SK-MEL-5 (cell line): Measurements from ENCODE around the gene TOM1L1. TPM values are rescaled to one million over a fixed set of nuclear protein-coding genes. Genes with fewer than 3 reads are reported as not detected.

Source experiments
- DNase-seq: peaks from one replicate; pipeline ENCODE4 v3.0.0-alpha.2; 2016; ENCODE audit warnings: low read depth, low spot score
- in situ Hi-C: cut with HindIII; loops from 2 replicates; pipeline ENCODE4 v1.10.0; 2016; ENCODE audit warnings: low sequenced_read_pairs, high pct_unique_total_duplicates, low pct_unique_long_range_greater_than_20kb
- total RNA-seq: library from RNA; depleted of rRNA; stranded (reverse); fragments of >200 nt; shearing (Covaris generic); gene quantifications from 2 replicates; pipeline ENCODE4 v1.2.3, GENCODE V29; 2014

TOM1L1 gene
- total RNA-seq, 1 experiment from 2014 or later, result 51.8 TPM

- in situ Hi-C loops, result no loop called here
- no peak for DNase-seq
Measured at GRCh38 chr17:54932711-54933110, 32.1 kb downstream of the TOM1L1 start.

- no peak for DNase-seq
- in situ Hi-C loops, result no loop called here
Measured at GRCh38 chr17:54933921-54934320, 33.3 kb downstream of the TOM1L1 start.

GRCh38 chr17:54935471-54935870, 34.8 kb downstream of the TOM1L1 start:
- in situ Hi-C loops, result no loop called here
- DNase-seq, result no peak

- DNase-seq, result no peak
- in situ Hi-C loops, result no loop called here
Measured at GRCh38 chr17:54937018-54937417, 36.4 kb downstream of the TOM1L1 start.

DNA sequence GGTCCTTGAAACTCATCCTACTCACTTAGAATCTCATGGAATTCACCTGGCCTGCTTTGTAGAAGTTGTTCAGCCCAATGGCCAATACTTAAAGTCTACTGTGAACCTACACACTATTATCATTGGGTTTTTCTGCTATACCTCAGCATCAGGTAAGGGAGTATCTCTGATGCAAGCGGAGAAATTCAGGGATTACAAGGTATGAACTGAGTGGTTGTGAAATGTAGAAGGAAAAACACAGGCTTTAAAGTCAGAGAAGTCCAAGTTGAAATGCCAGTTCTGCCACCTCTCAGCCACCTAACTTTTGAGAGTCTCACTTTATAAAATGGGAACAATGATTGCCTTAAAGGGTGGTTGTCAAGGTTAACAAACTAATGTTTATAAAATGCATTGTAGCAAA, 36.8 kb downstream of the TOM1L1 start:
- DNase-seq, result no peak
- in situ Hi-C loops, result no loop called here

GRCh38 chr17:54941285-54941684, 40.6 kb downstream of the TOM1L1 start:
- in situ Hi-C loops, result no loop called here
- no peak for DNase-seq

- no peak for DNase-seq
- in situ Hi-C loops, result no loop called here
Measured at GRCh38 chr17:54944796-54945195, 44.1 kb downstream of the TOM1L1 start.

DNA sequence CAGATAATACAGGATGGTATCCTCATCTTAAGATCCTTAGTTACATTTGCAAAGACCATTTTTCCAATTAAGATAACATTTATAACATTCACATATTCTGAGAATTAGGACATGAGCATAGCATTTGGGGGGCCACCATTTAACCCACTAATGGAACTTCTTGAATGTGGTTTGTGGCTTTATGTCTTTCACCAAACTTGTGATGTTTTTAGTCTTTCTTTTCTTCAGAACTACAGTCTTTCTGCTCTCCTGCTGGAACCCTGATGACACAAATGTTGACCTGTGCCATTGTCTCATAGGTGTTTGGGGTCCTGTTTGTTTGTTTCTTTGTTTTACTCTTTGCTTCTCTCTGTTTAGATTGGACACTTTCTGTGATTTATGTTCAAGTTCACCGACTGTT, 44.6 kb downstream of the TOM1L1 start:
- DNase-seq, result no peak
- in situ Hi-C loops, result no loop called here

GRCh38 chr17:54945671-54946070, 45.0 kb downstream of the TOM1L1 start:
- no peak for DNase-seq
- in situ Hi-C loops, result no loop called here

GRCh38 chr17:54947396-54947795, 46.7 kb downstream of the TOM1L1 start:
- in situ Hi-C loops, result no loop called here
- no peak for DNase-seq

- peak; percentile 15 for DNase-seq
- in situ Hi-C loops, result no loop called here
Measured at GRCh38 chr17:54948380-54948779, 47.7 kb downstream of the TOM1L1 start.

GRCh38 chr17:54950116-54950515, 49.5 kb downstream of the TOM1L1 start:
- in situ Hi-C loops, result no loop called here

GRCh38 chr17:54951286-54951685, 50.6 kb downstream of the TOM1L1 start:
- DNase-seq, result no peak
- in situ Hi-C loops, result no loop called here

More at GRCh38 chr17:54950116-54950515, 49.5 kb downstream of the TOM1L1 start:
- DNase-seq, result no peak

DNA sequence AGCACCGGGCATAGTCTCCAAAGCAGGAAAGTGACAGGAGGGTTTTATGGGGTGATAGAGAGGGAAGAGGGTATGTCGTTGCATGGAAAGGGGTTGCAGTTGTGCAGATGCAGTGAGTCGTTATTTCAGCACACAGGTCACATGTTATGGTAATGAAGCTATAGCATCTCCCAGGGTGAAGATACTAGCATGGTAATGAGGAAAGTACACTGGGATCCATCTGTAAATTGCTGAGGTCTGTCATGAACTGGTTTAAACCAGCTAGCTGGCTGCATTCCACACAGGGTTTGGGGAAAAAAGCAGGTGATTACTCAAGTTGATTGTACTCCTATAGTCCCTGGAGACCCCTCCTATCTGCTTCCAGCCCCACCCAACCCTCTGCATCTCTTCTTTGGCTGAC, 56.1 kb downstream of the TOM1L1 start:
- in situ Hi-C loops, result no loop called here
- DNase-seq, result no peak

- DNase-seq, result peak; percentile 38
- in situ Hi-C loops, result no loop called here
Measured at GRCh38 chr17:54967621-54968261, 67.1 kb downstream of the TOM1L1 start.

DNA sequence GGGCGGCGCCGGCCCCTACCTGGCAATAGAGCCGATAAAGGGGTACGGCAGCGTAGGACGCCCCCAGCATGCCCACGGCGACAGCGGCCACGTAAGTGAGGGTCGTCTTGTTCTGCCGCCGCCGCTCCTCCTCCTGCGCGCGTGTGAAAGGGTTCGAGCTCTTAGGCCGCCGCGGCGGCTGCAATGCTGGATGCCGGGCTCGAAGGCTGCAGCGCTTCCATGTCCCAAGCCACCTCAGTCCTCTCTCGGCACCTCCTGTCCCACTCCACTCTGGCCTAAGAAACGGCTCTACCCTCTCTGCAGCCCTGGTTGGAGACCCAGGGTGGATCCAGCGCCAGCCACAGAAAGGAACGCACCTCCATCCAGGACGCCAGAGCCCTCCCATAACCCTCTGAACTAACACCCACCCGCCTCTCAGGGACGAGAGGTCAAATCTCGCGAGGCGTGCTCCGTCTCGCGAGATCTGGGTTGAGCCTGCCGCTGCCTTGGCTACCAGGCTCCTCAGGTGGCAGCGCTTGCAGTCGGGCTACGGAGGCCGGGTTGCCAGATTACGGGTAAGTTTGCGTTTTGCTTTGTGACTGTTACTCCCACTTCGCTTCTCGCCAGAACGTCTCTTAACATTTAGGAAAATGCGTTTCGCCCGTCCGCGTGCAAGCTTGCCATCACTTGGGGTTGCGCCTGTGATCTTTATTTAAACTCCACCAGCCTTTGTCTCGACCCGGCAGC, 67.8 kb downstream of the TOM1L1 start, which contains the start of the genes COX11 and STXBP4:
TSS of gene COX11 (minus strand) at position 393 of the 726 bp plus-strand sequence. CDS start at position 385, 8 bp downstream.
TSS of gene STXBP4 (plus strand) at position 504 of the 726 bp plus-strand sequence. CDS start 17,455 bp downstream, outside the sequence.
- in situ Hi-C loops, result no loop called here
- DNase-seq, result peak; percentile 96

DNA sequence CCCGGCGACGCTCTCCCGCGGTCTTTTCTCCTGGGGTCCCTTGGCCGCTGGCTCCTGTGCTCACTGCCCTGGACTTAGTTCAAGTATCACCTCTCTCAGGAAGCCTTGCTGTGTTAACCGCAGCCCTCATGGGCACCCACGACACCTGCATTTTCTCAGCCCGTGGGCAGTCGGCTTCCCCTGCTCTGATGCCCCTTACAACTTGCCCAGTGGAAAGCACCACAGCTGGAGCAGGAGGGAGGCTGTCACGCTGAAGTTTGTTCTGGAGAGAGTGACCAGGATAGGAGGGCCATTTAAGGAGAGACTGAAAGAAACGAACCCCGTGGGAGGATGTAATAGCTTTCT, 68.3 kb downstream of the TOM1L1 start:
- in situ Hi-C loops, result no loop called here
- DNase-seq, result peak; percentile 41

DNA sequence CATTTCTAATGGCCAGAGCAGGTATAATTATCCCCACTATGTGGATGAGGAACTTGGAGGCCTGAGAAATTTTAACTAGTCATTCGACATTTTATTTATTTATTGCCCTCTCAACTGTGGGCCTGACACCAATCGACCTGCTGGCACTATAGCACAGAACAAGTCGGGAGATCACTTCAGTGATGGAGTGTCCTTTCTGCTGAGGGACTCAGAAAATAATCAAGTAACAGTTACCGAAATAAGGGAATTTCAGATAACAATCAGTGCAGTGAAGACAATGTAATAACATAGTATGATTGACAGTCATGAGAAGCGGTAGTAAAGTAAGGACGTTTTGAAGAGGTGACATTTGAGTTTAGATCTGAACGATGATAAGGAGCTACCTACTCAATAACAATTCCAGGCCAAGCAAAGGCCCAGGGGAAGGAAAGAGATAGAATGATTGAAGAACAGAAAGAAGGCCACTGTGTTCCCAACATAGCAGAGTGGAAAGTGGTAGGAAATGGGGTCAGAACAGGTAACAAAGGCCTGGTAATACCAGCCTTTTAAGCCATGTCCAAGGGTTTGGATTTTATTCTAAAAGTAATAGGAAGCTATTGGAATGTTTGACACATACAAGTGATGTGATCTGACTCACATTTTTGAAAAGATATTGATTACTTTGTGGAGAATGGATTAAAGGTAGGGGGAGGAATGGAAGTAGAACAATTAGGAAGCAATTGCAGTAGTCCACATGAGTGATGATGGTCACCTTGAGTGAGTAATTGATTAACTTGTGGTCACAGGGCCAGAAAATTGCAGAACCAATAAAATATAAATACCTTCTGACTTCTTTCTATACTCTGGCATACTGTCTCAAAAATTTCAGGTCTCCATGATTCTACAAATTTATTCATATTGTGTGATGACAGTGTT, 69.3 kb downstream of the TOM1L1 start:
- in situ Hi-C loops, result no loop called here
- DNase-seq, result no peak
